WTC11 (cell line): ENCODE data around the gene ECHDC3. TPM values are rescaled to one million over a fixed set of nuclear protein-coding genes. Genes with fewer than 3 reads are reported as not detected.

Source experiments
- ATAC-seq: fragments of 200-7000 bp; cut with Tn5 transposase; 2 replicates; pipeline ENCODE4 v1.10.0; 2021; ENCODE audit warnings: mild to moderate bottlenecking, moderate library complexity
- CTCF ChIA-PET: fragments of 300-600 bp; sonication (Branson Sonifier 250); formaldehyde crosslinking; loops from one replicate; lab custom pipeline; 2021; ENCODE audit warnings: antibody characterized with exemption; lab: Charles Lee
- POLR2A ChIA-PET: fragments of 350-600 bp; sonication (Branson Sonifier 250); formaldehyde crosslinking; loops from one replicate; lab custom pipeline; 2021; ENCODE audit warnings: antibody characterized with exemption; lab: Charles Lee
- DNase-seq: peaks from one replicate; pipeline ENCODE4 v3.0.0; 2021; ENCODE audit warnings: low spot score
- H3K27ac Mint-ChIP-seq: 2 replicates; pipeline ENCODE4 v1.8.0; 2021; ENCODE audit warnings: mixed read lengths
- H3K27me3 Mint-ChIP-seq: 2 replicates; pipeline ENCODE4 v1.8.0; 2021; ENCODE audit warnings: low read depth, mild to moderate bottlenecking, moderate library complexity, mixed read lengths
- H3K36me3 Mint-ChIP-seq: 2 replicates; pipeline ENCODE4 v1.8.0; 2021; ENCODE audit warnings: mixed read lengths
- H3K4me1 Mint-ChIP-seq: 2 replicates; pipeline ENCODE4 v1.8.0; 2022; ENCODE audit warnings: mixed read lengths
- H3K4me3 Mint-ChIP-seq: 2 replicates; pipeline ENCODE4 v1.8.0; 2021; ENCODE audit warnings: mild to moderate bottlenecking, moderate library complexity, mixed read lengths
- H3K9me3 Mint-ChIP-seq: 2 replicates; pipeline ENCODE4 v1.8.0; 2021; ENCODE audit warnings: mixed read lengths
- CBFB ChIP-seq: sonication (generic); formaldehyde crosslinking; IDR thresholded peaks from 2 replicates; pipeline ENCODE4 v1.8.1; 2022; ENCODE audit warnings: mild to moderate bottlenecking, low read depth, missing genetic modification reagents
- CREB1 ChIP-seq: sonication (generic); formaldehyde crosslinking; IDR thresholded peaks from 2 replicates; pipeline ENCODE4 v1.8.0; 2023; ENCODE audit warnings: mild to moderate bottlenecking, missing genetic modification reagents
- EMX1 ChIP-seq: fragments of 250-450 bp; sonication (Bioruptor Pico); IDR thresholded peaks from 2 replicates; pipeline ENCODE4 v1.8.0; 2021; ENCODE audit warnings: mild to moderate bottlenecking
- FOXJ3 ChIP-seq: sonication (generic); formaldehyde crosslinking; IDR thresholded peaks from 2 replicates; pipeline ENCODE4 v1.9.0; 2021; ENCODE audit warnings: missing genetic modification reagents, mild to moderate bottlenecking, borderline replicate concordance
- FOXK1 ChIP-seq: sonication (generic); formaldehyde crosslinking; IDR thresholded peaks from 2 replicates; pipeline ENCODE4 v1.8.0; 2022; ENCODE audit warnings: mild to moderate bottlenecking, moderate library complexity, missing genetic modification reagents
- FOXP1 ChIP-seq: sonication (generic); formaldehyde crosslinking; IDR thresholded peaks from 2 replicates; pipeline ENCODE4 v1.8.0; 2022; ENCODE audit warnings: missing genetic modification reagents, mild to moderate bottlenecking, moderate library complexity, borderline replicate concordance
- NFATC4 ChIP-seq: fragments of 250-450 bp; sonication (Bioruptor Pico); IDR thresholded peaks from 2 replicates; pipeline ENCODE4 v1.9.0; 2021; ENCODE audit warnings: mild to moderate bottlenecking
- NFYB ChIP-seq: sonication (generic); formaldehyde crosslinking; conservative IDR thresholded peaks from 2 replicates; pipeline ENCODE4 v1.8.0; 2022; ENCODE audit warnings: low read depth, missing genetic modification reagents
- OVOL2 ChIP-seq: fragments of 250-450 bp; sonication (Bioruptor Pico); IDR thresholded peaks from 2 replicates; pipeline ENCODE4 v1.9.0; 2021; ENCODE audit warnings: mild to moderate bottlenecking, borderline replicate concordance
- SOX15 ChIP-seq: fragments of 250-450 bp; sonication (Bioruptor Pico); IDR thresholded peaks from 2 replicates; pipeline ENCODE4 v1.9.0; 2021; ENCODE audit warnings: mild to moderate bottlenecking
- TP53 ChIP-seq: sonication (generic); formaldehyde crosslinking; IDR thresholded peaks from 2 replicates; pipeline ENCODE4 v1.8.1; 2023; ENCODE audit warnings: mild to moderate bottlenecking, missing genetic modification reagents
- ZNF317 ChIP-seq: sonication (generic); formaldehyde crosslinking; IDR thresholded peaks from 2 replicates; pipeline ENCODE4 v1.8.1; 2023; ENCODE audit warnings: low read depth, mild to moderate bottlenecking, moderate library complexity, missing genetic modification reagents, borderline replicate concordance
- ZNF396 ChIP-seq: fragments of 250-450 bp; sonication (Bioruptor Pico); IDR thresholded peaks from 2 replicates; pipeline ENCODE4 v1.8.0; 2021; ENCODE audit warnings: mild to moderate bottlenecking, moderate library complexity, borderline replicate concordance
- ZNF423 ChIP-seq: fragments of 250-450 bp; sonication (Bioruptor Pico); IDR thresholded peaks from 2 replicates; pipeline ENCODE4 v2.1.2; 2022; ENCODE audit warnings: mild to moderate bottlenecking, moderate library complexity
- total RNA-seq: library from RNA; stranded (reverse); gene quantifications from 3 replicates; pipeline ENCODE4 v1.2.3, GENCODE V29; 2021
- TF ChIP-seq, protein P1 (sequence below): sonication (generic); formaldehyde crosslinking; IDR thresholded peaks from 2 replicates; pipeline ENCODE4 v1.8.1; 2023; ENCODE audit warnings: mild to moderate bottlenecking, missing genetic modification reagents
- TF ChIP-seq, protein P2 (sequence below): sonication (generic); formaldehyde crosslinking; IDR thresholded peaks from 2 replicates; pipeline ENCODE4 v1.8.1; 2023; ENCODE audit warnings: mild to moderate bottlenecking, missing genetic modification reagents
- TF ChIP-seq, protein P3 (sequence below): sonication (generic); formaldehyde crosslinking; IDR thresholded peaks from 2 replicates; pipeline ENCODE4 v1.8.1; 2022; ENCODE audit warnings: low read depth, mild to moderate bottlenecking, moderate library complexity, missing genetic modification reagents, borderline replicate concordance
- TF ChIP-seq, protein P4 (sequence below): fragments of 200-600 bp; IDR thresholded peaks from 2 replicates; pipeline ENCODE4 v1.8.0; 2022; ENCODE audit warnings: antibody characterized with exemption
- TF ChIP-seq, protein P5 (sequence below): sonication (generic); formaldehyde crosslinking; IDR thresholded peaks from 2 replicates; pipeline ENCODE4 v1.8.0; 2022; ENCODE audit warnings: missing genetic modification reagents
- TF ChIP-seq, protein P6 (sequence below): sonication (generic); formaldehyde crosslinking; IDR thresholded peaks from 2 replicates; pipeline ENCODE4 v1.8.0; 2023; ENCODE audit warnings: mild to moderate bottlenecking, missing genetic modification reagents

The ECHDC3 gene
- total RNA-seq, 1 experiment from 2014 or later = 17.1 TPM

DNA sequence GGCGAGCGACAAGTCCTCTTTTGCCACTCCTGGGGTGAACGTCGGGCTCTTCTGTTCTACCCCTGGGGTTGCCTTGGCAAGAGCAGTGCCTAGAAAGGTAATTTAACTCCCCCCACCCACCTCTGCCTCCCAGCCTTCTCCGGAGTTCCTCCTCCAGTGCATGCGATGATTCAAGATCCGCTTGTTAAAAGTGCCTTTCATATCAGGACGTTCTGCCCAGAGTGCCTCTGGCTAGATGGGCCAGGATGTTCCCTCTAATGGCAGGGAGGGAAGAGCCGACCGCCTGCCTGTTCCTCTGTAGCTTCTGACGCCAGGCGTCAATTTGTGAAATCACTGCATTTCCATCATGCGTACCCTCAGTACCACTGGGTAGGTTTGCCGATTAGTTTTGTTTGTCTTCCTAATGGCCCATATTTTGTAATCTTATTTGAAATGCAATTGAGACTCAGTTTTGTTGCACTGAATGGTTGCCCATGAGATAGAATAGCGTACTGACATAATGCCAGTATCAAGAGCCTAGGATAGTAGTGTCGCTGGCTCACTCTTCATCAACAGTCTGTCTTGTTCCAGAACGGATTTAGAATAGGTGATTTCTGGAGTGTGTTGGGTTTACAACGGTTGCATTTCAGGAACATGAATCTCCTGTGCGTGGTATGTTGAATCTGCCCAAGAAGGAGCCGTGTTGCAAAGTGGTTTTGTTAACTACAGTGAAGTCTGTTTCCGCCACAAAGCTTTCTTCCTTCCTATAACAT is 13.5 kb downstream of the ECHDC3 start:
- CTCF ChIA-PET = no interaction called here
- Mint-ChIP-seq H3K4me1 (0 out of 2 replicates have a peak, but pooled peaks cover 4% of the 10 kb centered on the region), H3K27me3 (no peaks in the 10 kb centered on the region), H3K36me3 (peaks cover 11% of the 10 kb centered on the region), H3K4me3 (no peak overlapping the region), H3K9me3 (no peaks in the 10 kb centered on the region), H3K27ac (no peak overlapping the region)
- POLR2A ChIA-PET = interaction anchor here (0.7 kb wide), 1 partner anchor 11 kb away, joined by 3 read pairs; no protein-coding TSS in a partner anchor
- TF ChIP-seq, protein P1, sequence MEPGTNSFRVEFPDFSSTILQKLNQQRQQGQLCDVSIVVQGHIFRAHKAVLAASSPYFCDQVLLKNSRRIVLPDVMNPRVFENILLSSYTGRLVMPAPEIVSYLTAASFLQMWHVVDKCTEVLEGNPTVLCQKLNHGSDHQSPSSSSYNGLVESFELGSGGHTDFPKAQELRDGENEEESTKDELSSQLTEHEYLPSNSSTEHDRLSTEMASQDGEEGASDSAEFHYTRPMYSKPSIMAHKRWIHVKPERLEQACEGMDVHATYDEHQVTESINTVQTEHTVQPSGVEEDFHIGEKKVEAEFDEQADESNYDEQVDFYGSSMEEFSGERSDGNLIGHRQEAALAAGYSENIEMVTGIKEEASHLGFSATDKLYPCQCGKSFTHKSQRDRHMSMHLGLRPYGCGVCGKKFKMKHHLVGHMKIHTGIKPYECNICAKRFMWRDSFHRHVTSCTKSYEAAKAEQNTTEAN (CRISPR knock-in tag) = no peak
- TF ChIP-seq OVOL2 (CRISPR knock-in tag) (no peak), NFATC4 (no peak), CBFB (no peak), NFYB (CRISPR knock-in tag) (no peak), CREB1 (no peak), ZNF423 (CRISPR knock-in tag) (no peak), ZNF317 (CRISPR knock-in tag) (no peak), FOXJ3 (CRISPR knock-in tag) (no peak), FOXK1 (CRISPR knock-in tag) (no peak), SOX15 (no peak), EMX1 (CRISPR knock-in tag) (no peak), TP53 (CRISPR knock-in tag) (no peak), FOXP1 (CRISPR knock-in tag) (no peak), ZNF396 (no peak)
- TF ChIP-seq, protein P2, sequence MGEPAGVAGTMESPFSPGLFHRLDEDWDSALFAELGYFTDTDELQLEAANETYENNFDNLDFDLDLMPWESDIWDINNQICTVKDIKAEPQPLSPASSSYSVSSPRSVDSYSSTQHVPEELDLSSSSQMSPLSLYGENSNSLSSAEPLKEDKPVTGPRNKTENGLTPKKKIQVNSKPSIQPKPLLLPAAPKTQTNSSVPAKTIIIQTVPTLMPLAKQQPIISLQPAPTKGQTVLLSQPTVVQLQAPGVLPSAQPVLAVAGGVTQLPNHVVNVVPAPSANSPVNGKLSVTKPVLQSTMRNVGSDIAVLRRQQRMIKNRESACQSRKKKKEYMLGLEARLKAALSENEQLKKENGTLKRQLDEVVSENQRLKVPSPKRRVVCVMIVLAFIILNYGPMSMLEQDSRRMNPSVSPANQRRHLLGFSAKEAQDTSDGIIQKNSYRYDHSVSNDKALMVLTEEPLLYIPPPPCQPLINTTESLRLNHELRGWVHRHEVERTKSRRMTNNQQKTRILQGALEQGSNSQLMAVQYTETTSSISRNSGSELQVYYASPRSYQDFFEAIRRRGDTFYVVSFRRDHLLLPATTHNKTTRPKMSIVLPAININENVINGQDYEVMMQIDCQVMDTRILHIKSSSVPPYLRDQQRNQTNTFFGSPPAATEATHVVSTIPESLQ (CRISPR knock-in tag) = no peak
- TF ChIP-seq, protein P3, sequence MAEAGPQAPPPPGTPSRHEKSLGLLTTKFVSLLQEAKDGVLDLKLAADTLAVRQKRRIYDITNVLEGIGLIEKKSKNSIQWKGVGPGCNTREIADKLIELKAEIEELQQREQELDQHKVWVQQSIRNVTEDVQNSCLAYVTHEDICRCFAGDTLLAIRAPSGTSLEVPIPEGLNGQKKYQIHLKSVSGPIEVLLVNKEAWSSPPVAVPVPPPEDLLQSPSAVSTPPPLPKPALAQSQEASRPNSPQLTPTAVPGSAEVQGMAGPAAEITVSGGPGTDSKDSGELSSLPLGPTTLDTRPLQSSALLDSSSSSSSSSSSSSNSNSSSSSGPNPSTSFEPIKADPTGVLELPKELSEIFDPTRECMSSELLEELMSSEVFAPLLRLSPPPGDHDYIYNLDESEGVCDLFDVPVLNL (CRISPR knock-in tag) = no peak
- TF ChIP-seq, protein P4, sequence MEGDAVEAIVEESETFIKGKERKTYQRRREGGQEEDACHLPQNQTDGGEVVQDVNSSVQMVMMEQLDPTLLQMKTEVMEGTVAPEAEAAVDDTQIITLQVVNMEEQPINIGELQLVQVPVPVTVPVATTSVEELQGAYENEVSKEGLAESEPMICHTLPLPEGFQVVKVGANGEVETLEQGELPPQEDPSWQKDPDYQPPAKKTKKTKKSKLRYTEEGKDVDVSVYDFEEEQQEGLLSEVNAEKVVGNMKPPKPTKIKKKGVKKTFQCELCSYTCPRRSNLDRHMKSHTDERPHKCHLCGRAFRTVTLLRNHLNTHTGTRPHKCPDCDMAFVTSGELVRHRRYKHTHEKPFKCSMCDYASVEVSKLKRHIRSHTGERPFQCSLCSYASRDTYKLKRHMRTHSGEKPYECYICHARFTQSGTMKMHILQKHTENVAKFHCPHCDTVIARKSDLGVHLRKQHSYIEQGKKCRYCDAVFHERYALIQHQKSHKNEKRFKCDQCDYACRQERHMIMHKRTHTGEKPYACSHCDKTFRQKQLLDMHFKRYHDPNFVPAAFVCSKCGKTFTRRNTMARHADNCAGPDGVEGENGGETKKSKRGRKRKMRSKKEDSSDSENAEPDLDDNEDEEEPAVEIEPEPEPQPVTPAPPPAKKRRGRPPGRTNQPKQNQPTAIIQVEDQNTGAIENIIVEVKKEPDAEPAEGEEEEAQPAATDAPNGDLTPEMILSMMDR = no peak
- TF ChIP-seq, protein P5, sequence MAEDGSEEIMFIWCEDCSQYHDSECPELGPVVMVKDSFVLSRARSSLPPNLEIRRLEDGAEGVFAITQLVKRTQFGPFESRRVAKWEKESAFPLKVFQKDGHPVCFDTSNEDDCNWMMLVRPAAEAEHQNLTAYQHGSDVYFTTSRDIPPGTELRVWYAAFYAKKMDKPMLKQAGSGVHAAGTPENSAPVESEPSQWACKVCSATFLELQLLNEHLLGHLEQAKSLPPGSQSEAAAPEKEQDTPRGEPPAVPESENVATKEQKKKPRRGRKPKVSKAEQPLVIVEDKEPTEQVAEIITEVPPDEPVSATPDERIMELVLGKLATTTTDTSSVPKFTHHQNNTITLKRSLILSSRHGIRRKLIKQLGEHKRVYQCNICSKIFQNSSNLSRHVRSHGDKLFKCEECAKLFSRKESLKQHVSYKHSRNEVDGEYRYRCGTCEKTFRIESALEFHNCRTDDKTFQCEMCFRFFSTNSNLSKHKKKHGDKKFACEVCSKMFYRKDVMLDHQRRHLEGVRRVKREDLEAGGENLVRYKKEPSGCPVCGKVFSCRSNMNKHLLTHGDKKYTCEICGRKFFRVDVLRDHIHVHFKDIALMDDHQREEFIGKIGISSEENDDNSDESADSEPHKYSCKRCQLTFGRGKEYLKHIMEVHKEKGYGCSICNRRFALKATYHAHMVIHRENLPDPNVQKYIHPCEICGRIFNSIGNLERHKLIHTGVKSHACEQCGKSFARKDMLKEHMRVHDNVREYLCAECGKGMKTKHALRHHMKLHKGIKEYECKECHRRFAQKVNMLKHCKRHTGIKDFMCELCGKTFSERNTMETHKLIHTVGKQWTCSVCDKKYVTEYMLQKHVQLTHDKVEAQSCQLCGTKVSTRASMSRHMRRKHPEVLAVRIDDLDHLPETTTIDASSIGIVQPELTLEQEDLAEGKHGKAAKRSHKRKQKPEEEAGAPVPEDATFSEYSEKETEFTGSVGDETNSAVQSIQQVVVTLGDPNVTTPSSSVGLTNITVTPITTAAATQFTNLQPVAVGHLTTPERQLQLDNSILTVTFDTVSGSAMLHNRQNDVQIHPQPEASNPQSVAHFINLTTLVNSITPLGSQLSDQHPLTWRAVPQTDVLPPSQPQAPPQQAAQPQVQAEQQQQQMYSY (CRISPR knock-in tag) = no peak
- TF ChIP-seq, protein P6, sequence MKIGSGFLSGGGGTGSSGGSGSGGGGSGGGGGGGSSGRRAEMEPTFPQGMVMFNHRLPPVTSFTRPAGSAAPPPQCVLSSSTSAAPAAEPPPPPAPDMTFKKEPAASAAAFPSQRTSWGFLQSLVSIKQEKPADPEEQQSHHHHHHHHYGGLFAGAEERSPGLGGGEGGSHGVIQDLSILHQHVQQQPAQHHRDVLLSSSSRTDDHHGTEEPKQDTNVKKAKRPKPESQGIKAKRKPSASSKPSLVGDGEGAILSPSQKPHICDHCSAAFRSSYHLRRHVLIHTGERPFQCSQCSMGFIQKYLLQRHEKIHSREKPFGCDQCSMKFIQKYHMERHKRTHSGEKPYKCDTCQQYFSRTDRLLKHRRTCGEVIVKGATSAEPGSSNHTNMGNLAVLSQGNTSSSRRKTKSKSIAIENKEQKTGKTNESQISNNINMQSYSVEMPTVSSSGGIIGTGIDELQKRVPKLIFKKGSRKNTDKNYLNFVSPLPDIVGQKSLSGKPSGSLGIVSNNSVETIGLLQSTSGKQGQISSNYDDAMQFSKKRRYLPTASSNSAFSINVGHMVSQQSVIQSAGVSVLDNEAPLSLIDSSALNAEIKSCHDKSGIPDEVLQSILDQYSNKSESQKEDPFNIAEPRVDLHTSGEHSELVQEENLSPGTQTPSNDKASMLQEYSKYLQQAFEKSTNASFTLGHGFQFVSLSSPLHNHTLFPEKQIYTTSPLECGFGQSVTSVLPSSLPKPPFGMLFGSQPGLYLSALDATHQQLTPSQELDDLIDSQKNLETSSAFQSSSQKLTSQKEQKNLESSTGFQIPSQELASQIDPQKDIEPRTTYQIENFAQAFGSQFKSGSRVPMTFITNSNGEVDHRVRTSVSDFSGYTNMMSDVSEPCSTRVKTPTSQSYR = no peak
- ATAC-seq = no peak
- DNase-seq = no peak
